ENCODE results near the gene NRXN2.

The NRXN2 gene

DNA sequence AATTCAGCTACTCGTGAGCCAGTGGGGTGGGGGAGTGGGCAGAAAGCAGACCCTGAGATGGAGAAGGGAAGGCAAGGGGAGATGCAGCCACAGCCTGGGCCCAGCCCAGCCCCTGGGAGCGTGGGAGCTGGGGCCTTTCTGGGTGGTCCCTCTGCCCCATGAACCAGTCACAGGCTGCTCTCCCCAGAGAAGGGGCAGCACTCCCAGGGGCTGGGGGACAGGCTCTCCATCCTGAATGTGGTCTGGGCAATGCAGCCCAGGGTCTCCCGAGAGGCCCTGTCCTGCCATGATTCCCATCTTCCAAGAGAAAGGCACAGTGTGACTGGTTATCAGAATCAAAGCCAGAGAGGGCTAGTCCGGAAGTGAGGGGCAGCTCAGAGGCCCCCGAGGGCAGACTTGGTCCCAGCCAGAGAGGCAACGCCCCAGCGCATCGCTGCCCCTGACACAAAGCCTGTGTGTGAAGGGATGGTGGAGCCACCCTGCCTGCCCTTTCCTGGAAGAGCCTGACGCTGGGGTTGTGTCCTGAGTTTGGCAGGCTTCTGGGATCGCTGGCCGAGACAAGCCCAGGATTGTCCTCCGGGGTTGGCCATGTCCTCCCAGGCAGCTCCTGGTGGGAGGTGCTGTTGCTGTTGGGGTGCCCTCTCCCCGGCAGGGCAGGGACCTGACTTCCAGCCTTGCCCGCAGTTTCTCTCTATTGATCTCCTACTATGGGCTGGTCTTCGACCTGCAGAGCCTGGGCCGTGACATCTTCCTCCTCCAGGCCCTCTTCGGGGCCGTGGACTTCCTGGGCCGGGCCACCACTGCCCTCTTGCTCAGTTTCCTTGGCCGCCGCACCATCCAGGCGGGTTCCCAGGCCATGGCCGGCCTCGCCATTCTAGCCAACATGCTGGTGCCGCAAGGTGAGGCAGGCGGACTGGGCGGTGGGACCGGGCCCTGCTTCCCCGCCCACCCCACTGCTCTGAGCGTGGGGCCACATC lies 155.8 kb downstream of the NRXN2 start:
- DNase-seq (ENCODE audit: low spot score) = no peak
- ChIA-PET POLR2A (ENCODE audit: low non-redundant PET) (interaction anchor here (0.6 kb wide), 1 partner anchor 148 kb away, joined by 5 read pairs; no protein-coding TSS in a partner anchor), CTCF (interaction anchor here (0.5 kb wide), 1 partner anchor 1594 kb away, joined by 4 read pairs; no protein-coding TSS in a partner anchor)
- TF ChIP-seq, protein P1, sequence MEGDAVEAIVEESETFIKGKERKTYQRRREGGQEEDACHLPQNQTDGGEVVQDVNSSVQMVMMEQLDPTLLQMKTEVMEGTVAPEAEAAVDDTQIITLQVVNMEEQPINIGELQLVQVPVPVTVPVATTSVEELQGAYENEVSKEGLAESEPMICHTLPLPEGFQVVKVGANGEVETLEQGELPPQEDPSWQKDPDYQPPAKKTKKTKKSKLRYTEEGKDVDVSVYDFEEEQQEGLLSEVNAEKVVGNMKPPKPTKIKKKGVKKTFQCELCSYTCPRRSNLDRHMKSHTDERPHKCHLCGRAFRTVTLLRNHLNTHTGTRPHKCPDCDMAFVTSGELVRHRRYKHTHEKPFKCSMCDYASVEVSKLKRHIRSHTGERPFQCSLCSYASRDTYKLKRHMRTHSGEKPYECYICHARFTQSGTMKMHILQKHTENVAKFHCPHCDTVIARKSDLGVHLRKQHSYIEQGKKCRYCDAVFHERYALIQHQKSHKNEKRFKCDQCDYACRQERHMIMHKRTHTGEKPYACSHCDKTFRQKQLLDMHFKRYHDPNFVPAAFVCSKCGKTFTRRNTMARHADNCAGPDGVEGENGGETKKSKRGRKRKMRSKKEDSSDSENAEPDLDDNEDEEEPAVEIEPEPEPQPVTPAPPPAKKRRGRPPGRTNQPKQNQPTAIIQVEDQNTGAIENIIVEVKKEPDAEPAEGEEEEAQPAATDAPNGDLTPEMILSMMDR (conservative IDR thresholded peaks at IDR 0.05; ENCODE audit: low read depth) = no peak
- peak overlapping the region; percentile 72 for H3K27ac ChIP-seq

DNA sequence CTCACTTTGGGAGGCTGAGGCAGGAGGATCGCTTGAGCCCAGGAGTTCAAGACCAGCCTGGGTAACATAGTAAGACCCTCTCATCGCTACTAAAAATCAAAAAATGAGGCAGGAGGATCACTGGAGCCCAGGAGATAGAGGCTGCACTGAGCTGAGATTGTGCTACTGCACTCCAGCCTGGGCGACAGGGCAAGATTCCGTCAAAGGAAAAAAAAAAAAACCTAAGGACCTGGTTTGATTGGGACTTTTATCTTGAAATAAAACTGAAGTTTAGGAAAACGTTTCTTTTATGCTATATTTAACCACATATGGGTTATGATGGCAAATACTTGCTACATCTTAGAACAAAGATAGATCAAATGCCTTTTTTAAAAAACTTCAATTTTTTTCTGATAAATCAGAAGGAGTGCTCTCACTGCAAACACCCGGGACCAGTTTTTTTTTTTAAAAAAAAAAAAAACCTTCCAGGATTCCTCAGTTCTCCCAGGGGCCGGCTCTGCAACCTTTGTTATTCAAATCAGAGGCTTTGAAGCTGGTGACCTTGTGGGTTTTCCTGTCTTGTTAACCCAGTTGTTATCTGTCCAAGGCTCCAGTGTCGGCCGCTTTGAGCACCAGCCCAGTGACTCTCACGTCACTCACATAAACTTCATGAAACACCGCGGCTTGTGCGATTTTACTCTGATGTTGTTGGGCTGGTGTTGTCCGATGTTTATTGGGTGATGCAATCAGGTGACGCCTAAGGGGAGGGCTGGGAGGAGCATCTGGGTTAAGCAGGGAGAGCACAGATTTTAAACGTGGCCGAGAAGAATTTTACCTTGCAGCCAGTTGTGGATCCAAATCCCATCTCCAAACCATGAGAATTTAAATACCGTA lies 156.7 kb downstream of the NRXN2 start:
- CTCF ChIA-PET = interaction anchor here (0.7 kb wide), 1 partner anchor 653 kb away, joined by 3 read pairs; no protein-coding TSS in a partner anchor
- peak; percentile 90 for DNase-seq (ENCODE audit: low spot score)
- TF ChIP-seq, protein P1 (conservative IDR thresholded peaks at IDR 0.05; ENCODE audit: low read depth) = no peak
- POLR2A ChIA-PET (ENCODE audit: low non-redundant PET) = interaction anchor here (0.6 to 1.0 kb wide), 2 partner anchors 130 to 149 kb away, joined by 5 read pairs; no protein-coding TSS in a partner anchor
- peak overlapping the region; percentile 72 for H3K27ac ChIP-seq

DNA sequence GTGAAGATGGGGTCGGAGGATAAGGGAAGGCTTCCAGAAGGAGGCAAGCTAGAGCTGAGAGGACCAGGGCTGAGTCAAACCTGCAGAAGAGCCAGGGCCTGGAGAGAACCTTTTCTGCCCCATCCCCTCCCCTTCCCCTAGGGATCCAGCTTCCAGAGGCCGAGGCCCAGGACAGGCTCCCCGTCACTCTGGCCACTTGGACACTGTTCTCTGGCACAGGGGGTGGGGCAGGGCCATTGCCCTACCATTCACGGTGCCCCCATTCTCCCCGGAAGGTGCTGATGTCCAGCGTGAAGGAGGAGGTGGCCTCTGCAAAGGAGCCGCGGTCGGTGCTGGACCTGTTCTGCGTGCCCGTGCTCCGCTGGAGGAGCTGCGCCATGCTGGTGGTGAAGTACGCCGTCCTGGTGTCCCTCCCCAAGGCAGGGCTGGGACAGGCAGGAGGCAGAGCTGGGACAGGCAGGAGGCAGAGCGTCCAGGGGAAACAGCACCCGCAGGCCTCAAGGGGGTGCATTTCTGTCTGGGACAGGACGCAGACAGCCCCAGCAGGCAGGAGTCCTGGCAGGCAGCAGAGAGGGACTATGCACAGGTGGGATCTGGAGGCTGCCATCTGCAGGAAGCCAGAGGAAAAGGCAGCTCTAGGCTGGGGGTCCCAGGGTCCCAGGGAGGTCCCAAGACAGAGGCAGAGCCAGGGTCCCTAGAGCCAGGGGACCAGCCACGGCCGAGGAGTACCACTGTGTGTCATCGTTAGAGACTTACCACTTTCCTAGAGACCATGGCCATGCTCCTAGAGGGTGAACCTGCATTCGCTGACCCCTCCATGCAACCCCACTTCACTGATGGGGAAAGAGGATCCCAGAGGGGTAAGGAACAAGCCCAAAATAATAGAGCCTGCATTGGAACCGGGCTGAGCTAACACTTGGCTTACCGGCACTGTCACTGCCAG lies 157.8 kb downstream of the NRXN2 start:
- CTCF ChIA-PET = no interaction called here
- POLR2A ChIA-PET (ENCODE audit: low non-redundant PET) = interaction anchor here (1.0 kb wide), 1 partner anchor 129 kb away, joined by 5 read pairs; no protein-coding TSS in a partner anchor
- peak overlapping the region; percentile 72 for H3K27ac ChIP-seq

DNA sequence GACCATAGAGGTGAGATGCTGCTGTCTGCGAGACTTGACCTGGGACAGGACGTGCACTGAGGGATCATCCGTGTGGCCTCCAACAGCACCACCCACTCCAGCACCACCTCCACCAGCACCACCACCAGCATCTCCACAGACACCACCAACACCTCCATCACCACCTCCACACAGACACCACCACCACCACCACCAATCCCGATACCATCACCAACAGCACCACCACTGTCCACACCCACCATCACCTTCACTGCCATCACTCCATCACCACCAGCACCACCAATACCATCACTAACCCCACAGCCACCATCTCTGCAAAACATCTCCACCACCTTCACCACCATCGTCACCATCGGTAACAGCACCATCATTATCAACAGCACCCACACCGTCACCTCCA lies 158.6 kb downstream of the NRXN2 start:
- ChIA-PET POLR2A (ENCODE audit: low non-redundant PET) (no interaction called here), CTCF (no interaction called here)
- TF ChIP-seq, protein P1 (conservative IDR thresholded peaks at IDR 0.05; ENCODE audit: low read depth) = no peak
- H3K27ac ChIP-seq = no peak overlapping the region
- no peak for DNase-seq (ENCODE audit: low spot score)

More for the DNA sequence above, 157.8 kb downstream of the NRXN2 start:
- no peak for DNase-seq (ENCODE audit: low spot score)
- TF ChIP-seq, protein P1 (conservative IDR thresholded peaks at IDR 0.05; ENCODE audit: low read depth) = no peak

DNA sequence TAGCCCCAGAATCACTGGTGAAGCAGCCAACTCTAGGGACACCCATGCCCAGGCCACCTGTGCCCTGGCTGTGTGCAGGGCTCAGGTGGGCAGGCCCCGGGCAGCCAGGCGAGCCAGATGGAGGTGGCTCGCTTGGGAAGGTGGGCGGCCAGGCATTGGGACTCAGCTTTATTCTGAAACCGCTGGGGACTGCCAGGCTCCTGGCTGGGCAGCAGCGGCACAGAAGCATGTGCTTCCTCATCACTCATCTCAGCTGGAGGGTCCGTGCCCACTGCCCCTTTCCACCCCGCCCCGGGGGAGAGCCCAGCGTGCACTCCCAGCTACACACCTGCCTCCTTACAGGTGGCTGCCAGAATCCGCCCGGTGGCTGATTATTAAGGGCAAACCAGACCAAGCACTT lies 159.0 kb downstream of the NRXN2 start:
- POLR2A ChIA-PET (ENCODE audit: low non-redundant PET) = no interaction called here
- H3K27ac ChIP-seq = no peak overlapping the region
- TF ChIP-seq, protein P1 (conservative IDR thresholded peaks at IDR 0.05; ENCODE audit: low read depth) = no peak
- no peak for DNase-seq (ENCODE audit: low spot score)
- CTCF ChIA-PET = no interaction called here

Measured in RWPE1 (cell line).